SK-N-SH treated with all-trans-retinoic acid at 6 μM for 48 hours (cell line): ENCODE measurements around the gene HOXA2.

Experiments used
- ARNTL ChIP-seq: fragments of 450-650 bp; formaldehyde crosslinking; IDR thresholded peaks from 2 replicates; pipeline ENCODE4 v1.5.0; 2020; ENCODE audit warnings: low read depth, mild to moderate bottlenecking, moderate library complexity, borderline replicate concordance
- CREB5 ChIP-seq: fragments of 250-450 bp; sonication (Bioruptor Pico); IDR thresholded peaks from 2 replicates; pipeline ENCODE4 v1.5.1; 2020; ENCODE audit warnings: low read depth, mild to moderate bottlenecking, moderate library complexity
- CSDC2 ChIP-seq: fragments of 250-450 bp; sonication (Bioruptor Pico); IDR thresholded peaks from 2 replicates; pipeline ENCODE4 v1.5.0; 2020; ENCODE audit warnings: mild to moderate bottlenecking, moderate library complexity
- ISL1 ChIP-seq: fragments of 250-450 bp; sonication (Bioruptor Pico); IDR thresholded peaks from 2 replicates; pipeline ENCODE4 v2.1.2; 2022; ENCODE audit warnings: mild to moderate bottlenecking, moderate library complexity
- RARB ChIP-seq: fragments of 250-450 bp; sonication (Bioruptor Pico); IDR thresholded peaks from 2 replicates; pipeline ENCODE4 v1.8.0; 2021; ENCODE audit warnings: mild to moderate bottlenecking, moderate library complexity
- TCF4 ChIP-seq: fragments of 250-450 bp; sonication (Bioruptor Pico); IDR thresholded peaks from 2 replicates; pipeline ENCODE4 v1.8.0; 2021; ENCODE audit warnings: mild to moderate bottlenecking, moderate library complexity, borderline replicate concordance
- TOX ChIP-seq: fragments of 250-450 bp; sonication (Bioruptor Pico); IDR thresholded peaks from 2 replicates; pipeline ENCODE4 v1.8.0; 2021; ENCODE audit warnings: mild to moderate bottlenecking, moderate library complexity, borderline replicate concordance
- ZFP3 ChIP-seq: fragments of 250-450 bp; sonication (Bioruptor Pico); IDR thresholded peaks from 2 replicates; pipeline ENCODE4 v1.5.0; 2020; ENCODE audit warnings: mild to moderate bottlenecking, moderate library complexity
- ZFP30 ChIP-seq: fragments of 450-650 bp; formaldehyde crosslinking; IDR thresholded peaks from 2 replicates; pipeline ENCODE4 v1.5.0; 2022; ENCODE audit warnings: mild to moderate bottlenecking, moderate library complexity
- ZNF565 ChIP-seq: fragments of 450-650 bp; formaldehyde crosslinking; conservative IDR thresholded peaks from 2 replicates; pipeline ENCODE4 v1.5.0; 2020; ENCODE audit warnings: low read depth, mild to moderate bottlenecking, moderate library complexity
- TF ChIP-seq, protein P1 (sequence below): fragments of 250-450 bp; sonication (Bioruptor Pico); IDR thresholded peaks from 2 replicates; pipeline ENCODE4 v1.8.0; 2020; ENCODE audit warnings: mild to moderate bottlenecking, moderate library complexity, borderline replicate concordance
- TF ChIP-seq, protein P2 (sequence below): fragments of 250-450 bp; sonication (Bioruptor Pico); IDR thresholded peaks from 2 replicates; pipeline ENCODE4 v1.5.1; 2021; ENCODE audit warnings: mild to moderate bottlenecking, moderate library complexity

DNA sequence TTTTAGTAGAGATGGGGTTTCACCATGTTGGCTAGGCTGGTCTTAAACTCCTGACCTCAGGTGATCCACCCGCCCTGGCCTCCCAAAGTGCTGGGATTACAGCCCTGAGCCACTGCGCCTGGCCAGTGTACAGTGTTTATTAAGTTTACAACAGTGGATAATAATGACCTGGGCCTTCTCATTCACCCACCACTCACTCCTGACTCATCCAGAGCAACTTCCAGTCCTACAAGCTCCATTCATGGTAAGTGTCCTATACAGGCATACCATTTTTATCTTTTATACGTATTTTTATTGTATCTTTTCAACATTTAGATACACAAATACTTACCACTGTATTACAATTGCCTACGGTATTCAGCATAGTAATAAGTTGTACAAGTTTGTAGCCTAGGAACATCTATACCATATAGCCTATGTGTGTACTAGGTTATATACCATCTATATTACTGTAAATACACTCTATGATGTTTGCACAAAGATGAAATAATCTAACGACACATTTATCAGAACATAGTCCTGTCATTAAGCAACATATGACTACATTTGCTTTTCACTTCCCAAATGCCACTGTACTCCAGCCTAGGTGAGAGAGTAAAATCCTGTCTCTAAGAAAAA lies 23.8 kb downstream of the HOXA2 start:
- TF ChIP-seq ZNF565 (CRISPR knock-in tag) (no peak), RARB (CRISPR knock-in tag) (no peak), ZFP30 (CRISPR knock-in tag) (no peak), TCF4 (no peak), ISL1 (no peak), ARNTL (CRISPR knock-in tag) (no peak), ZFP3 (no peak), TOX (CRISPR knock-in tag) (no peak), CSDC2 (CRISPR knock-in tag) (no peak), CREB5 (CRISPR knock-in tag) (no peak)
- TF ChIP-seq, protein P1, sequence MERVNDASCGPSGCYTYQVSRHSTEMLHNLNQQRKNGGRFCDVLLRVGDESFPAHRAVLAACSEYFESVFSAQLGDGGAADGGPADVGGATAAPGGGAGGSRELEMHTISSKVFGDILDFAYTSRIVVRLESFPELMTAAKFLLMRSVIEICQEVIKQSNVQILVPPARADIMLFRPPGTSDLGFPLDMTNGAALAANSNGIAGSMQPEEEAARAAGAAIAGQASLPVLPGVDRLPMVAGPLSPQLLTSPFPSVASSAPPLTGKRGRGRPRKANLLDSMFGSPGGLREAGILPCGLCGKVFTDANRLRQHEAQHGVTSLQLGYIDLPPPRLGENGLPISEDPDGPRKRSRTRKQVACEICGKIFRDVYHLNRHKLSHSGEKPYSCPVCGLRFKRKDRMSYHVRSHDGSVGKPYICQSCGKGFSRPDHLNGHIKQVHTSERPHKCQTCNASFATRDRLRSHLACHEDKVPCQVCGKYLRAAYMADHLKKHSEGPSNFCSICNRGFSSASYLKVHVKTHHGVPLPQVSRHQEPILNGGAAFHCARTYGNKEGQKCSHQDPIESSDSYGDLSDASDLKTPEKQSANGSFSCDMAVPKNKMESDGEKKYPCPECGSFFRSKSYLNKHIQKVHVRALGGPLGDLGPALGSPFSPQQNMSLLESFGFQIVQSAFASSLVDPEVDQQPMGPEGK: no peak
- TF ChIP-seq, protein P2, sequence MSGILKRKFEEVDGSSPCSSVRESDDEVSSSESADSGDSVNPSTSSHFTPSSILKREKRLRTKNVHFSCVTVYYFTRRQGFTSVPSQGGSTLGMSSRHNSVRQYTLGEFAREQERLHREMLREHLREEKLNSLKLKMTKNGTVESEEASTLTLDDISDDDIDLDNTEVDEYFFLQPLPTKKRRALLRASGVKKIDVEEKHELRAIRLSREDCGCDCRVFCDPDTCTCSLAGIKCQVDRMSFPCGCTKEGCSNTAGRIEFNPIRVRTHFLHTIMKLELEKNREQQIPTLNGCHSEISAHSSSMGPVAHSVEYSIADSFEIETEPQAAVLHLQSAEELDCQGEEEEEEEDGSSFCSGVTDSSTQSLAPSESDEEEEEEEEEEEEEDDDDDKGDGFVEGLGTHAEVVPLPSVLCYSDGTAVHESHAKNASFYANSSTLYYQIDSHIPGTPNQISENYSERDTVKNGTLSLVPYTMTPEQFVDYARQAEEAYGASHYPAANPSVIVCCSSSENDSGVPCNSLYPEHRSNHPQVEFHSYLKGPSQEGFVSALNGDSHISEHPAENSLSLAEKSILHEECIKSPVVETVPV (CRISPR knock-in tag): no peak
